ENCODE results near the gene AHNAK2. TPM values are rescaled to one million over a fixed set of nuclear protein-coding genes. Genes with fewer than 3 reads are reported as not detected.
"Not testable (repeated sequence)": the region's sequence is repeated elsewhere in the genome, so short reads cannot be mapped to it uniquely, and the experiment has no call there.

The AHNAK2 gene
- total RNA-seq, 1 donor from 2014 or later: 0.07 TPM

DNA sequence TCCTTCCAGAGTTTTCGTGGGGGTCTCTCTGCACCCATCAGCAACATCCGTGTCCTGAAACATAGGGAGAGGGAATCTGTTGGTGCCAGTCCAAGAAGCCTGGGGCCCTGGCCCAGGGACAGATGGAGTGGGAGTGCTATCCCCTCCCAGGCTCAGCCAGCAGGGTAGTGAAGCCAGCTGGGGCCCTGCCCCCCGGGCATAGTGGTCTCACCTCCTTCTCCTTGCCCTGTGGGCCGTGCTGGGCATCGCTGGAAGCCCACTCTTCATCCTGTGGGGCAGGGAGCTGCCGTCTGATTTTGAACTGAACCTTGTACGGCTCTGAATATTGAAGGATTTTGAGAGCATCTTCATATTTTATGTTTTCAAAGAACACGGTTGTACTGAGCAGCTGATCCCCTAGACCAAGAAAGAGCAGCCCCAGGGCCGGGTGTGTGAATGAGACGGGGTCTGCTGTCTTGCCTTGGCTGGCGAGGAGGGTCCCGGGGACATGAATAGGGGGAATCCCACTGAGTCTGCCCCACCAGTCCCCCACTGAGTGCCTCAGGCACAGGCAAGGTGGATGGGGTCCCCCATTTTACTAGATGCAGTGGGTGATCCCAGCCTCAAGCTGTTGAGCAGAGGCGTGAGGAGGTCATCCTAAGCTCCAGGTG is 23.3 kb downstream of the AHNAK2 start:
- intact Hi-C loops (cut with micrococcal nuclease): no loop called here

DNA sequence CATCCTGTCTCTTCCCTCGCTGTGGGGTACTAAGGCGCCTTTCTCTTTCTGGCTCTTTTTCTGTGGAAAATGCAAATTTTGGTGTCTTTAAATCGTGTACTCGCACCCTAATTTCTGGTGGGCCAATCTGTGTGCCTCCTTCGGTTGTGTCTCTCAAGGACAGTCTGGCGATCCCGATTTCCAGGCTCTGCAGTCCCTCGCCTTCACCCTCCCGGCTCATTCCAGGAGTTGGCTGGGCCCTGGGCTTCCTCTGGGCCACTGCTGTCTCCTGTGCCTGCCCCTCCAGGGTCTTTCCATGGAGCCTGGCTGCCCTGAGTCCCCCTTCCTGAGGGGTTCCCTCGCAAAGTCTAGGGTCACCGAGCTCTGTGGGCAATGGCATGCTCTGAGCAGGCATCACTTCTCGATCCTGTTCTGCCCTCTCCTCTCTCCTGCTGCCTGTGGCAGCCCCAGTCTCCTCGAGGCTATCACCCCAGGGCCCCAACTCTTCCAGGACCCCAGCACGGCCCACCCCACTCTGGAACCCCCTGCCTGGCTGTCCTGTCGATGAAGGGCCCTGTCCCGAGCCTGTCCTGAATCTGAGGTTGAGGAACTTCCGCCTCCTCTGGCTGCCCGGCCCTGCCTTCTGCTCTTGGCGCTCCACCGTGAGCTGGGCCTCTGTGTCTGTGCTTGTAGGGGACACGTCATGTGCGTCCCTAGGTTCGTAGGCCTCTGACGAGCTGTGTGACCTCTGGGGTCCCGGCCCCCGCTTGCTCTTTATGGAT is 24.1 kb downstream of the AHNAK2 start:
- intact Hi-C loops (cut with micrococcal nuclease): no loop called here

DNA sequence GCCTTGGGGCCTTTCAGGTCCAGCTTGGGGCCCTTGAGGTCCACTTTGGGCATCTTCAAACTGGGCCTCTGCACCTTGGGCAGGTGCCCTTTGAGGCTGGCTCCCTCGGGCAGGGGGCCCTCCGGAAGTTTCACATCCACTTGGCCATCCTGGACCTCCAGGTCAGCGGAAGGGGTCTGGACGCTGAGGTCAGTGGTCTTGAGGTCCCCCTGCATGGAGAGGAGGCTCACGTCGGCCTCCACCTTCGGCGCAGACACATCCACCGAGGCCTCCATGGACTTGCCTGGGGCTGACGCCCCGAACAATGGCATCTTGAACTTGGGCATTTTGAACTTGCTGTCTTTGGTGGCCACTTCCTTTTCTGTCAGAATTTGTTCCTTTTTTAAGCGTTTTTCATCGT is 25.1 kb downstream of the AHNAK2 start:
- intact Hi-C loops (cut with micrococcal nuclease): no loop called here

GRCh38 chr14:104951863-104952657 is 26.1 kb downstream of the AHNAK2 start:
- intact Hi-C loops (cut with micrococcal nuclease): not testable (repeated sequence)

- intact Hi-C loops (cut with micrococcal nuclease): not testable (repeated sequence)
These were observed 27.5 kb downstream of the AHNAK2 start for GRCh38 chr14:104950701-104951100.

DNA sequence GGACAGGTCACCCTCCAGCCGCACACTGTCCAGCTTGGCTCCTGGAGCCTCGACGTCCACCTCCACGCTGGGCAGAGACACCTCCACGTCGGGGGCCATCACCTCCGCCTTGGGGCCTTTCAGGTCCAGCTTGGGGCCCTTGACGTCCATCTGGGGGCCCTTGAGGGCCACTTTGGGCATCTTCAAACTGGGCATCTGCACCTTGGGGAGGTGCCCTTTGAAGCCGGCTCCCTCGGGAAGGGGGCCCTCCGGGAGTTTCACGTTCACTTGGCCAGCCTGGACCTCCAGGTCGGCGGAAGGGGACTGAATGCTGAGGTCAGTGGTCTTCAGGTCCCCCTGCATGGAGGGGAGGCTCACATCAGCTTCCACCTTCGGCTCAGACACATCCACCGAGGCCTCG is 28.2 kb downstream of the AHNAK2 start:
- intact Hi-C loops (cut with micrococcal nuclease): no loop called here

GRCh38 chr14:104949406-104949955 is 28.7 kb downstream of the AHNAK2 start:
- intact Hi-C loops (cut with micrococcal nuclease): not testable (repeated sequence)

DNA sequence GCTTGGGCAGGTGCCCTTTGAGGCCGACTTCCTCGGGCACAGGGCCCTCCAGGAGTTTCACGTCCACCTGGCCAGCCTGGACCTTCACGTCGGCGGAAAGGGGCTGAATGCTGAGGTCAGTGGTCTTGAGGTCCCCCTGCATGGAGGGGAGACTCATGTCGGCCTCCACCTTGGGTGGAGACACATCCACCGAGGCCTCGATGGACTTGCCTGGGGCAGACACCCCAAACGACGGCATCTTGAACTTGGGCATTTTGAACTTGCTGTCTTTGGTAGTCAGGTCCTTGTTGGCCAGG is 29.5 kb downstream of the AHNAK2 start:
- intact Hi-C loops (cut with micrococcal nuclease): no loop called here

- intact Hi-C loops (cut with micrococcal nuclease): not testable (repeated sequence)
These were observed 30.1 kb downstream of the AHNAK2 start for GRCh38 chr14:104947881-104948735.

DNA sequence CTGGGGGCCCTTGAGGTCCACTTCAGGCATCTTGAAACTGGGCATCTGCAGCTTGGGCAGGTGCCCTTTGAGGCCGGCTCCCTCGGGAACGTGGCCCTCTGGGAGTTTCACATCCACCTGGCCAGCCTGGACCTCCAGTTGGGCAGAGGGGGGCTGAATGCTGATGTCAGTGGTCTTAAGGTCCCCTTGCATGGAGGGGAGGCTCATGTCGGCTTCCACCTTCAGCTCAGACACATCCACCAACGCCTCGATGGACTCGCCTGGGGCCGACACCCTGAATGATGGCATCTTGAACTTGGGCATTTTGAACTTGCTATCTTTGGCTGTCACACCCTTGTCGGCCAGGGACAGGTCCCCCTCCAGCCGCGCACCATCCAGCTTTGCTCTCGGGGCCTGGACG is 31.0 kb downstream of the AHNAK2 start:
- intact Hi-C loops (cut with micrococcal nuclease): not testable (repeated sequence)

DNA sequence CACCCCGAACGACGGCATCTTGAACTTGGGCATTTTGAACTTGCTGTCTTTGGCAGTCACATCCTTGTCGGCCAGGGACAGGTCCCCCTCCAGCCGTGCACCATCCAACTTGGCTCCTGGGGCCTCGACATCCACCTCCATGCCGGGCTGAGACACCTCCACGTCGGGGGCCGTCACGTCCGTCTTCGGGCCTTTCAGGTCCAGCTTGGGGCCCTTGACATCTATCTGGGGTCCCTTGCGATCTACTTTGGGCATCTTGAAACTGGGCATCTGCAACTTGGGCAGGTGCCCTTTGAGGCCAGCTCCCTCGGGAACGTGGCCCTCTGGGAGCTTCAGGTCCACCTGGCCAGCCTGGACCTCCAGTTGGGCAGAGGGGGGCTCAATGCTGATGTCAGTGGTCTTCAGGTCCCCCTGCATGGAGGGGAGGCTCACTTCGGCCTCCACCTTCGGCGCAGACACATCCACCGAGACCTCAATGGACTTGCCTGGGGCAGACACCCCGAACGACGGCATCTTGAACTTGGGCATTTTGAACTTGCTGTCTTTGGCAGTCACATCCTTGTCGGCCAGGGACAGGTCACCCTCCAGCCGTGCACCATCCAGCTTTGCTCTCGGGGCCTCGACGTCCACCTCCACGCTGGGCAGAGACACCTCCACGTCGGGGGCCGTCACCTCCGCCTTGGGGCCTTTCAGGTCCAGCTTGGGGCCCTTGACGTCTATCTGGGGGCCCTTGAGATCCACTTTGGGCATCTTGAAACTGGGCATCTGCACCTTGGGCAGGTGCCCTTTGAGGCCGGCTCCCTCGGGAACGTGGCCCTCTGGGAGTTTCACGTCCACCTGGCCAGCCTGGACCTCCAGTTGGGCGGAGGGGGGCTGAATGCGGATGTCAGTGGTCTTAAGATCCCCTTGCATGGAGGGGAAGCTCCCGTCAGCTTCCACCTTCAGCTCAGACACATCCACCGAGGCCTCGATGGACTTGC is 31.9 kb downstream of the AHNAK2 start:
- intact Hi-C loops (cut with micrococcal nuclease): not testable (repeated sequence)

- intact Hi-C loops (cut with micrococcal nuclease): not testable (repeated sequence)
These were observed 32.9 kb downstream of the AHNAK2 start for GRCh38 chr14:104945266-104945665.

- intact Hi-C loops (cut with micrococcal nuclease): not testable (repeated sequence)
These were observed 33.6 kb downstream of the AHNAK2 start for GRCh38 chr14:104944436-104945205.

- intact Hi-C loops (cut with micrococcal nuclease): not testable (repeated sequence)
These were observed 34.2 kb downstream of the AHNAK2 start for GRCh38 chr14:104944016-104944308.

GRCh38 chr14:104943216-104944015 is 34.8 kb downstream of the AHNAK2 start:
- intact Hi-C loops (cut with micrococcal nuclease): not testable (repeated sequence)

- intact Hi-C loops (cut with micrococcal nuclease): no loop called here
These were observed 35.6 kb downstream of the AHNAK2 start for GRCh38 chr14:104942586-104942985.

GRCh38 chr14:104941508-104942365 is 36.4 kb downstream of the AHNAK2 start:
- intact Hi-C loops (cut with micrococcal nuclease): no loop called here

Measured in T-helper 1 cell treated with Interleukin-12 subunit alpha and Interleukin-12 subunit beta and Interleukin-4 antibody, amounts not matched to agents 30 ng/mL and 1 ng/mL, for 36 hours (primary cell).